AG04449 (cell line): ENCODE data around the gene FAM20C.

Experiments
- CTCF ChIA-PET: fragments of 350-600 bp; formaldehyde crosslinking; extraction: SDS; loops from one replicate; lab custom pipeline; 2021; ENCODE audit warnings: antibody characterized with exemption; lab: Yijun Ruan, JAX
- POLR2A ChIA-PET: fragments of 400-600, 350-600 bp; formaldehyde crosslinking; extraction: SDS; loops from one replicate; lab custom pipeline; 2020; ENCODE audit warnings: antibody characterized with exemption, inconsistent platforms; lab: Yijun Ruan, JAX
- DNase-seq: peaks from one replicate; pipeline ENCODE4 v3.0.0-alpha.2; 2010; ENCODE audit warnings: low read depth, low spot score
- H3K4me3 ChIP-seq: 2 replicates; pipeline ENCODE4 v1.5.1; 2011; ENCODE audit warnings: low read depth, mild to moderate bottlenecking, control low read depth, low read length
- TF ChIP-seq, protein P1 (sequence below): IDR thresholded peaks from one replicate; pipeline ENCODE4 v1.5.1; 2011; ENCODE audit warnings: mild to moderate bottlenecking, moderate library complexity, low read length, control low read depth, inconsistent platforms; ENCODE audit not compliant: insufficient read depth; ENCODE audit errors: missing control alignments

The FAM20C gene

DNA sequence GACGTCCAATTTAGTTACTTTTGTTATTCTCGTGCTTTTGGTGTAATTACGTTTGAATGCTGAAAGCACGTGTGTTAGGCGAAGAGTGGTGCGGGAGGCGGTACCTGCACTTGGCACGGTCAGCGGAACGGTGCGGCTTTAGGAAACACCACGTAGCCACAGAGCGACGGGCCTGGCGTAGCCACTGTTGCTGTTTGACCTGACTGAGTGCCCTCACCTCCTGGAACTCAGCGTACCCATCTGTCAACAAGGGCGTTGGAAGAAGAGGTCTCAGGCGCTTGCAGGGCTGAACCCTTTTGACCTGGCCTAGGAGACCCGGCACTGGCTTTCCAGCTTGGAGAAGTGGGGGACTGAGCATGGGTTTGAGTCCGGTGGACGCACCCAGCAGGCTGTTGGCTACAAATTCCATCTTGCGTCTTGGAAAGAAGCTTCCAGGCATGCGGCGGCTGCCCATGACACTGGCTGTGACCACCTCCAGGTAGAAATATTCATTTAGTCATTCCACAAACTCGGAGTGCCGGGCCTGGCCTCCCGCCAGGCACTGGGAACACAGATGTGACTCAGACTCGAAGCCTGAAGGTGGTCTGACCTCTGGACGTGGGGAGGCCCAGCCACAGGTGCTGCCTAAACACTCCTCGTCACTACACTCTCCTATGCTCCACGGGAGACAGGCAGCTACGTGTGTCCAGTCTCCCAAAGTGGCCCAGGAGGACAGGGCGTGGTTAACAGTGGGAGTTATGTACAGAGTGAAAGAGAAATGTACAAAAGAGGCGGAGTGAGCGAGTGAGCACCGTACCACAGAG is 22.2 kb downstream of the FAM20C start:
- TF ChIP-seq, protein P1, sequence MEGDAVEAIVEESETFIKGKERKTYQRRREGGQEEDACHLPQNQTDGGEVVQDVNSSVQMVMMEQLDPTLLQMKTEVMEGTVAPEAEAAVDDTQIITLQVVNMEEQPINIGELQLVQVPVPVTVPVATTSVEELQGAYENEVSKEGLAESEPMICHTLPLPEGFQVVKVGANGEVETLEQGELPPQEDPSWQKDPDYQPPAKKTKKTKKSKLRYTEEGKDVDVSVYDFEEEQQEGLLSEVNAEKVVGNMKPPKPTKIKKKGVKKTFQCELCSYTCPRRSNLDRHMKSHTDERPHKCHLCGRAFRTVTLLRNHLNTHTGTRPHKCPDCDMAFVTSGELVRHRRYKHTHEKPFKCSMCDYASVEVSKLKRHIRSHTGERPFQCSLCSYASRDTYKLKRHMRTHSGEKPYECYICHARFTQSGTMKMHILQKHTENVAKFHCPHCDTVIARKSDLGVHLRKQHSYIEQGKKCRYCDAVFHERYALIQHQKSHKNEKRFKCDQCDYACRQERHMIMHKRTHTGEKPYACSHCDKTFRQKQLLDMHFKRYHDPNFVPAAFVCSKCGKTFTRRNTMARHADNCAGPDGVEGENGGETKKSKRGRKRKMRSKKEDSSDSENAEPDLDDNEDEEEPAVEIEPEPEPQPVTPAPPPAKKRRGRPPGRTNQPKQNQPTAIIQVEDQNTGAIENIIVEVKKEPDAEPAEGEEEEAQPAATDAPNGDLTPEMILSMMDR: no peak
- H3K4me3 ChIP-seq: no peak overlapping the region
- DNase-seq: no peak
- POLR2A ChIA-PET: no interaction called here
- CTCF ChIA-PET: no interaction called here

DNA sequence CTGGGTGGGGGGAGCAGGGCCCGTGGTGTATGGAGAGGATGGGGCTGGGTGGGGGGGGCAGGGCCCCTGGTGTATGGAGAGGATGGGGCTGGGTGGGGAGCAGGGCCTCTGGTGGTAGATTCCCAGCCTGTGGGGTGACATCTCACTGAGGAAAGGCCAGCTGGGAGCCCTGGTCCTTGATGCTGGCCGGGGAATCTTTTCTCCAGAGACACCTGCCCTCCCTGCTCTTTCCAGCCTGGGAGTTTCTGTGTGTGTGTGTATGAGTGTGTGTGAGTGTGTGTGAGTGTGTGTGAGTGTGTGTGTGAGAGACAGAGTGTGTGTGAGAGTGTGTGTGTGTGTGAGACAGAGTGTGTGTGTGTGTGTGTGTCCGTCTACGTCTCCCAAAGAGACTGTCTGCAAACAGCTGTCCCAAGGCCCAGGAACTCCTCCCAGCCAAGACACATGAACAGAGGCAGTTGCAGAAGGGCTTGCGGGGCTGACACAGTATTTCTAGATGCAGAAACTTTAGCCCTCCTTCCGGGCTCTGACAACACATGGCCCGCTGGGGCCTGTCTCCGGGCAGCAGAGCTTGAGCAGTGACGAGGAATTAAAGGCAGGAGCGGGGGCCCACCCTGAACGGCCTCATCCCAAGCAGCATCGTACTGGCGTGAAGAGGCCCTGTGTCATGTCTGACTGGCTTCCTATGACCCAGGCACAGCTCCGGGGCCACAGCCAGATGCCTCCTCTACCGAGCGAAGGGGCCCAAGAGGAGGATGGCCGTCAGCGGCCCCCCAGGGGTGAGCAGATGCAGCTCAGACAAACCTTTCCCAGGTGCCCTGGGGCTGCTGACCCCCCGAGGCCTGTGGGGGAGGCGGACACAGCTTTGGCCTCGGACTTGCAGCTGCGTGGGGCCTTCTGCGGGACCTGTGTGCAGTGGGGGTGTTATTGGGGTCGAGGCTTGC is 24.3 kb downstream of the FAM20C start:
- ChIA-PET POLR2A (no interaction called here), CTCF (no interaction called here)
- no peak for DNase-seq
- no peak overlapping the region for H3K4me3 ChIP-seq
- TF ChIP-seq, protein P1: no peak

DNA sequence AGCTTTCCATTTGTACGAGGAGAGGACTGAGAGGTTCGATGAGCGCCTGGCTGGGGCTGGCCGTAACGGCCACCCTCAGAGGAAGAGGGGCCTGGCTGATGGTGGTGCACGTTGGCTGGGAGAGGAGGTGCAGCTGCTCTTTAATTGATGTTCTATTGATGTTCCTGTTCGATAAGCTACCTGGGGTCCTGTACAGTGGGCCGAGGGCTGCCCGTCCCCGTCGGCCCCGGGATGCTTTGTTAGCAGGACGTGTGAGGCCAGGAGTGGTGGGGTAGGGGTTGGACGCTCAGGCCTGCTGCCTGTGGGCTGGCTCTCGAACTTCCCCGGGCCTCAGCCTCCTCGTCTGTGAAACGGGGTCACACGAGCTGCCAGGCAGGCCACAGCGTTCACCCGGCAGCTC is 25.4 kb downstream of the FAM20C start:
- POLR2A ChIA-PET: no interaction called here
- CTCF ChIA-PET: no interaction called here
- no peak for DNase-seq
- TF ChIP-seq, protein P1: no peak
- H3K4me3 ChIP-seq: no peak overlapping the region

DNA sequence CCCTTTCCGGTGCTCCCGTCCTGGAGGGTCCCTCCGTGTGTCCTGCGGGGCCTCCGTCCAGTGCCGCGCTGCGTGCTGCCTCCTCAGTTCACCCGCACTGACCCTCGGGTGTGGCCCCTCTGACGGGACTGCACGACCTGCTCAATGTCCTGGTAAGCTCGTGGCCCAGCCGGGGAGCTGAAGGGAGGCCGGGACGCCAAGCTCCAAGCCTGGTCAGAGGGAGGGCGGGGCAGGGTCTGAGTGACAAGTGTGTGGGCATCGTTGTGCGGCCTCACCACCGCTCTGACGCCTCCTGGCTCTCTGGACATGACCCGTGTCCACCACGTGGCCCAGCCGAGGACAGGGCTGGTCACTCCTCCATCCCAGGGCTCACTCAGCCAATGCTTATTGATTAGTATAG is 25.9 kb downstream of the FAM20C start:
- TF ChIP-seq, protein P1: no peak
- ChIA-PET CTCF (no interaction called here), POLR2A (no interaction called here)
- DNase-seq: no peak
- H3K4me3 ChIP-seq: no peak overlapping the region

DNA sequence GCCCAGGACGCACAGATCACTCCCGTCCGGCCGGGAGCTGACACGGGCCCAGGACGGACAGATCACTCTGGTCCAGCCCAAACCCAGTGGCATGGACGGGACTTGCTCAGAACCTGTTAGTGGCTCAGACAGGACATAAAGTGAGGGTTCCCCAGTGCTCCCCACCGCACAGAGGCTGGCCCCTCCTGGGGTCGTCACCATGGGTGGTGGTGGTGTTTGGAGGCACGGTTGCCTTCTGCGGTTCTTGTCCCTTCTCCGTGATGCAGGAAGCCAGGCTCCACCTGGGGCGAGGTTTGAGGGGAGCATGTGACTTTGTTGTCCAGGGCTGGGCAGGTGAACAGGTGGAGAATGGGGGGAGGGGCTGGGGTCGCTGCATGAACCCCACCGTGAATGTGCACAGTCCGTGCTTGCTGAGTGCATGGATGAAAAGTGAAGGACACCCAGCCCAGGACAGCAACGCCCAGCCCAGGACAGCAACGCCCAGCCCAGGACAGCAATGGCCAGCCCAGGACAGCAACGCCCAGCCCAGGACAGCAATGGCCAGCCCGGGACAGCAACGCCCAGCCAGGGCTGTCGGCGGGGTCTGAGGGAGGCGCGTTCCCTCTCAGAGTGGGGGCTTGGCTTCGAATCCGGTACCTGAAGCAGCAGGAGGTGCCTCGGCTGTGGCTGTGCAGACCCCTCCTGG is 26.7 kb downstream of the FAM20C start:
- no peak overlapping the region for H3K4me3 ChIP-seq
- ChIA-PET CTCF (interaction anchor here (1.7 kb wide), 1 partner anchor 10 kb away, joined by 5 read pairs; no protein-coding TSS in a partner anchor), POLR2A (interaction anchor here (0.6 kb wide), 1 partner anchor 14 kb away, joined by 3 read pairs; no protein-coding TSS in a partner anchor)
- TF ChIP-seq, protein P1: no peak
- no peak for DNase-seq
